ENCODE data around the gene CLEC6A.
"Not testable (repeated sequence)": the region's sequence is repeated elsewhere in the genome, so short reads cannot be mapped to it uniquely, and the experiment has no call there.

Gene CLEC6A

DNA sequence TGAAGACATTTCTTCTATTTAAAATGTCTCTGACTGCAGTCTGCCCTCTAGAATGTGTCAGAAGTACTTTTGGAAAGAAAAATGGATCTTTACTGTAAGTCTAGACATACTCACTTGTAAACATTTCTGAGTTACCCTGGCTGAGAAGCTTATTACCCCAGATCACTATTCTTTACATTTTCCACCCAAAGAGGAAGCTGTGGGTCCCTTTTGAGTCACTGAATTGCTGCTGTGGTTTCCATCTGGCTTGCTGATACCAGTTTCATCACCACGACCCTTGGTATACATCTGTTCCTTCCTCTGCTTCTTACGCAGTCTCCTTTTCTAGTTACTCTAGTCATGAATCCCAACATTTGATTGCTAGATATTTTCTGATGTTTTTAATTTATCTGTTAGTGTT lies 37.3 kb downstream of the CLEC6A start:
- DNase-seq: peak in 3 of 51 donors; percentile 2 to 18 (median 11)

DNA sequence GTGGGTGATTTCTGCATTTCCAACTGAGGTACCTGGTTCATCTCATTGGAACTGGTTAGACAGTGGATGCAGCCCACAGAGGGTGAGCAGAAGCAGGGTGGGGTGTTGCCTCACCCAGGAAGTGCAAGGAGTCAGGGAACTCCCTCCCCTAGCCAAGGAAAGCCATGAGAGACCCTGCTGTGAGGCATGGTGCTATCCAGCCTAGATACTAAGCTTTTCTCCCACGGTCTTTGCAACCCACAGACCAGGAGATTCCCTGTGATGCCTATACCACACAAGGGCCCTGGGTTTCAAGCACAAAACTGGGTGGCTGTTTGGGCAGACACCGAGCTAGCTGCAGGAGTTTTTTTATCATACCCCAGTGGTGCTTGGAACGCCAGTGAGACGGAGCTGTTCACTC lies 39.9 kb downstream of the CLEC6A start:
- not testable (repeated sequence) for DNase-seq

DNA sequence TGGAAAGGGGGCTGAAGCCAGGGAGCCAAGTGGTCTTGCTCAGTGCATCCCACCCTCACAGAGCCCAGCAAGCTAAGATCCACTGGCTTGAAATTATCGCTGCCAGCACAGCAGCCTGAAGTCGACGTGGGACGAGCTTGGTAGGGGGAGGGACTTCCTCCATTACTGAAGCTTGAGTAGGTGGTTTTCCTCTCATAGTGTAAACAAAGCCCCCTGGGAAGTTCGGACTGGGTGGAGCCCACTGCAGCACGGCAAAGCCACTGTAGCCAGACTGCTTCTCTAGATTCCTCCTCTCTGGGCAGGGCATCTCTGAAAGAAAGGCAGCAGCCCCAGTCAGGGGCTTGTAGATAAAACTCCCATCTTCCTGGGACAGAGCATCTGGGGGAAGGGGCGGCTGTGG lies 40.3 kb downstream of the CLEC6A start:
- DNase-seq: not testable (repeated sequence)

DNA sequence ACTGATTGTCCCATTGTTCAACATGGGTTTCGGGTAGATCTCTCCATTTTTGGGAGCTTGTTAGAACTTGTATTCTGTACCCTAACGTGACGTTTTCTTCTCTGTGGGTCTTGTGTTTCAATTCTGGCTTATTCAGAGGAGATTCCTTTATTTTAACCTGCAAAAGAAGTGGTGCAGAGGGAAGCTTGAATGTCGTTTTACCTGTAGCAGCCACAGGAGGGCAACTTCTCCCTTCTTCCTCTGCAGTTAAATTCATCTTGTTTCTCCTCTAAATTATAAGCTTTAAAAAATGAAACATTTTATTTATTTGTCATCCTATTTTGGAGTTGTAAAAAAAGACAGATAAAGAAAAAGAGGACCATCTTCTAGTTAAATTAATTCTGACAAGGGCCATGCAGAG lies 43.9 kb downstream of the CLEC6A start:
- no peak for DNase-seq

DNA sequence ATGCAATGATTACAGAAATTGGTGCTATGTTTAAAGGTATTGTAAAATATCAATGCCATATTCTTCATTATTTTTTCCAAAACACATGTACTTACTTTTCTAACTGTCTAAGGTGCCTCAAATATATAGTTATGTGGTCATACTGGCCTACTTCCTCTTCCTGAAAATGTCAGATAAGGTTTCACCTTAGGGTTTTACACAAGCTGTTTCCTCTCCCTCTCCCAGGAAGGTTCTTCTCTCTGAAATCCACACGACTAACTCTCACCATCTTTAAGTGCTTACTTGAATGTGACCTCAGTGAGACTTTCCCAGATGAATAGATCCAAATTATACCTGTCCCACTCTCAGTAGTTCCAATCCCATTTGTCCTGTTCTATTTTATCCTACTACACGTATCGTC lies 46.0 kb downstream of the CLEC6A start:
- DNase-seq: no peak

DNA sequence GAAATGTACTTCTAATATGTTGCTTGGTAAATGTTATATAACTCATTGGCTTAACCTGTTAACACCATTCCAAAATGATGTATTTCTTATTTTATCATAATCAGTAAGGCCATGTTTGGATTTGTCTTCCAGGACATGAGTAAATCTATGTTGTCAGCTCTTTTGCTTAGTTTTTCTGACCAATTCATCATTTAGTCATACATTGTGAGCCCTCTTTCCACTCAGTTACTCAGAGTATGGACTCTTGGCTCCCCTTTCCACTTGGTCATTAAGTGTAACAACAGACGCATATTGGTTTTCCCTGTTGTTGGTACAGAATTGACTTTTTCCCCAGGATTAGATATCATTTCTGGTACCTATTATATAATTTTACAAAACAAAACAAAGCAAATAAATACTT lies 48.6 kb downstream of the CLEC6A start:
- no peak for DNase-seq

DNA sequence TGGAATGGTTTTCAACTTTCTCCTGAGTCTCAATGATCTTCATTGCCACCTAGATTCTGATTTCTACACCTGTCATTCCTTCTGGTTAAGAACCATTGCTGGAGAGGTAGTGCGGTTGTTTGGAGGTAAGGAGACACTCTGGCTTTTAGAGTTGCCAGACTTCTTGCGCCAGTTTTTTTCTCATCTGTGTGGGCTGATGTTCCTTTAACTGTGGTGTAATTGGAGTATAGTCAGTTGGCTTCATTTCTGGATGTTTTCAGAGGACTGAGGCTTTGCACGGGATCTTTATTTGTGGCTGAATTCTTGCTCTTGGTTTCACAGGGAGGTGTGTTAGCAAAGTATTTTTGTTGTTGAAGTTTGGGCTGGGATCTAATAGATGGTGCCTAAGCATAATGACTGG lies 51.8 kb downstream of the CLEC6A start:
- no peak for DNase-seq

DNA sequence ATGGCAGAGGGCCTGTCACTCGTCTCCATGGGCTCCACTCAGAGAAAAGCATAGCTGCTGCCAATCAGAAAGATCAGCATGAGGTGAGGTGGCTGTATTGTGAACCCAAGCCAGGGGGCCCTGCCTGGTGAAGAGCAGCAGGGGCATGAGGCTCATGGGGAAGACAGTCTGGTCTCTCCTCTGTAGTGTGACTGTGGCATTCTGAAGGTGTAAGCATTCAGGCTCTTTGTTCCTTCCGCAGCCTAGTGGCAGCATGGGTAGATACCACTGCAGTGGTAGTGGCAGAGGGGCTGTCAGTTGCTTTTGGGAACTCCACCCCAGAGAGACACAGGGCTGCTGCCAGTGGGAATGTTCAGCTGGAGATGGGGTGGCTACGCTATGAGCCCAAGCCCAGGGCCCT lies 52.5 kb downstream of the CLEC6A start:
- no peak for DNase-seq

DNA sequence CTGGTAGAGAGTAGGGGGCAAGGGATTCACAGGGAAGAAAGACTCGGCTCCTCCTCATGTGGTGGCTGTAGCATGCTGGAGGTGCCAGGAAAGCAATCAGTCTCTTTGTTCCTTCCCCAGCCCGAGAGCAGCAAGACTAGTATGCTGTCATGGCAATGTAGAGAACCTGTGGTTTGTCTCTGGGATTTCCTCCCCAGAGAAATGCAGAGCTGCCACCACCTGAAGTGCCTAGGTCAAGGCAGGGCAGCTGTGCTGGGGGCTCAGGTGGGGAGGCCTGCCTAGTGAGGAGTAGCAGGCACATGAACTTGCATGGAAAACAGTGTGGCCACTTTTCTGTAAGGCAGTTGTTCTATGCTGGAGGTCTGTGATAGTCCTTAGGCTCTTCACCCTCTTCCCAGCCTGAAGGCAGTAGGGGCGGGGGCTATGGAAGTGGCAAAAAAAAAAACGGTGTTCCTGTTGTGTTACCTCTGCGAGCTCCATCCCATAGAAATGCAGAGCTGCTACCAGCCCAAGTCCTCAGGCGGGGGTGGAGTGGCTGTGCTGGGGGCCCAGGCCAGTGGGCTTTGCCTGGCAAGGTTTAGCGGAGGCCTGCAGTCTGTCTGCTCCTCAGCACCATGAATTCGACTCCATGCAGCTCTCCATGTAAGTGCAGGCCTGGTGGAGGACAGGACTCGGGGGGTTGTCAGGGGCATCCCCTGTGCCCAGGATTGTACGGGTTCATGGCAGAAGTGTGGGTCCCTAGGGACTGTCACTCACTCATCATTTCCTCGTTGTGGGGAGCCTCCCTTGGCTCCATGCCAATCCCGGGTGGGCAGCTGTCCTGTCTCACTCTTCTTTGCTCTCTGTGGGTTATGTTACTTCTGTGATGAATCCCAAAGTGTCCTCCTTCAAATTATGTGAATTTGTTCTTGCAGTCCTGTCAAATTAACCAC lies 53.4 kb downstream of the CLEC6A start:
- no peak for DNase-seq

DNA sequence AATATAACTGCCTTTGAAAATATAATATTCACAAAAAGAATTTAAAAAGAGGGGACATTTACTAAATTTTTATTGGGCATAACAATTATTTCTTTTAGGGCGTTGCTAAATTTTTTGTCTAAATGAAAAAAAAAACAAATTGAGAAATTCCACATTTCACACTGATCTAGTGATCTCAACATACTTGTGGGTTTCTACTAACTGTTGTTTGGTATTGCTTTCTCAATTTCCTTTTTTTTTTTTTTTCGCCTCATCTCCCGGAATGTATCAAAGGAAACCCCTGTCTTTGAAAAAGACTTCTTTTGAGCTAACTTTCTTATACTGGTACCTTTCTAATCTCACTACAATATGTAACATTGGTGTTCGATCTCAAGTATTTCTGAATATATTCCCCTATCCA lies 57.5 kb downstream of the CLEC6A start, which contains the start of gene CLEC4D:
TSS of gene CLEC4D (plus strand) at position 248 of the 400 bp plus-strand sequence. CDS start 230 bp downstream, outside the sequence.
- no peak for DNase-seq

DNA sequence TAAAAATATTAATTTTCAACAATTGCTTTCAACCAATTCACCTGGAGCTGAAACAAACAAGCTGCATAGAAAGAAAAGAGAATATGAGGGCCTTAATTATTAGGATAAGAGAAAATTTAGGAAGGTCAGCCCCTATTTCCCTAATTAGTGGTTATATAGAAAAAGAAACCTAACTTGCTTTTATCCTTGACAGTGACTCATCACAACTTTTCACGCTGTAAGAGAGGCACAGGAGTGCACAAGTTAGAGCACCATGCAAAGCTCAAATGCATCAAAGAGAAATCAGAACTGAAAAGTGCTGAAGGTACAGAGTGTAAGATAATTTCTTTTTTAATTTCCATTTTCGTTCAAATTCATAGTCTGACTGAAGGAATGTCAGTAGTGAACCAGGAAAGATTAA lies 62.2 kb downstream of the CLEC6A start:
- no peak for DNase-seq

DNA sequence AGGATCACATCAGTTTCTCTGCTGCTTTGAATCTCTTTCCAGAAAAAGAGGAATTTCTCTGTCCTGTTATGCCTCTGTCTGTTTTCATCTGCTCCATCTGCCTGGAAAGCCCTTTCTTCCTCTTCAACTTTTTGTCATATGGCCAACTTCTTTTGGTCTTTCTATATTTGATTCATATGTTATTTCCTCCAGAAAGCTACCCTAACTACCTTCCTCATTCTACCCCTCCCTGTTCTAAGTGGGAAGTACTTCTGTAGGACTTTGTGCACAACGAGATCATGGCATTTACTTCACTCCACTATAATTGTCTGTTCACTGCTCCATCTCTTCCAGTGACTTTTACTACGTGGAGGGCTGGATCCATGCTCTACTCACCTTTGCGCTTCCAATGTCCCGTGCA lies 63.4 kb downstream of the CLEC6A start:
- no peak for DNase-seq

DNA sequence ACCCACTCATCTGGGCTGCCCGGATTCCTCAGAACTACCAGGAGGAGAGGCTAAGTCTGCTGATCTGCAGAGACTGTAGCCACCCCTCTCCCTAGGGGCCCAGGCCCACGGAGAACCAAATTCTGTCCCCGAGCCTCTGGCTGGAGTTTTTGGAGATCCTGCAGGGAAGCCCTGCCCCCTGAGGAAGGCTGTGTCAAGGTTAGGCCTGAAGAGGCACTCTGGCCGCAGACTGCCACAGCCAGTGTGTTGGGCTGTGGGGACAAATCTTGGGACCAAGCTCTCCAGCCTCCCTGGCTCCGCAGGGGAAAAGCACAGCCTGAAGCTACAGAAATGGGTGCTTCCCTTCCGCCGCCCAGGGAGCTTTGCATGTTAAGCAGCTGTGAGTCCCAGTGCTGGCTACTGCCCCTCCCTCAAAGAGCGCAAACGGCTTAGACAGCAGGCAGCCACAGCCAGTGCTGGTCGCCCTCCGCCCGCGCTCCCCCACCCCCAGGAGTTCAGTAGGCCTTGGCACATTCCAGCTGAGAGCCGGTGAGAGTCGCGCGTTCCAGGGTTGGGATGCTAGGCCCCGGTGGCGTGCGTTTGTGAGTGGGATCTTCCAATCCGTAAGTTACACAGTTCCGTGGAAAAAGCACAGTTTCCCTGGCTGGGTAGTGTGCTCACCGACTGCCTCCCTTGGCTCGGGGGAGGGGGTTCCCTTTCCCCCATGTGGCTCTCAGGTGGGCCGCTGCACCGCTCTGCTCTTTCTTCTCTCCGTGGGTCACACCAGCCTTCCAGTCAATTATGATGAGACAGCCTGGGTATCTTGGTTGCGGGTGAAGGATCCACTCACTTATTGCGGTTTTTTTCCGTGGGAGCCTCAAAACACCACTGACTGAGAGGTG lies 71.7 kb downstream of the CLEC6A start:
- no peak for DNase-seq
